NCI-H748 treated with DMSO at 0.1 percent for 48 hours (cell line): ENCODE results near the gene AK8.

Experiments used
- DNase-seq: peaks from one replicate; lab custom pipeline; 2025; lab: John Stamatoyannopoulos, UW

The AK8 gene

GRCh38 chr9:132825430-132825829, 52.7 kb downstream of the AK8 start:
- DNase-seq: no peak

GRCh38 chr9:132824951-132825350, 53.1 kb downstream of the AK8 start:
- no peak for DNase-seq

GRCh38 chr9:132824151-132824550, 53.9 kb downstream of the AK8 start:
- no peak for DNase-seq

GRCh38 chr9:132823370-132824145, 54.5 kb downstream of the AK8 start:
- DNase-seq: no peak

- DNase-seq: no peak
Measured at GRCh38 chr9:132820169-132820944, 57.7 kb downstream of the AK8 start.

GRCh38 chr9:132818588-132818987, 59.5 kb downstream of the AK8 start:
- no peak for DNase-seq

- DNase-seq: no peak
Measured at GRCh38 chr9:132814937-132815336, 63.1 kb downstream of the AK8 start.

- no peak for DNase-seq
Measured at GRCh38 chr9:132813115-132813771, 64.8 kb downstream of the AK8 start.

GRCh38 chr9:132811985-132812384, 66.1 kb downstream of the AK8 start:
- DNase-seq: no peak

- DNase-seq: no peak
Measured at GRCh38 chr9:132810314-132810713, 67.8 kb downstream of the AK8 start.

- DNase-seq: no peak
Measured at GRCh38 chr9:132809677-132810271, 68.3 kb downstream of the AK8 start.

GRCh38 chr9:132808645-132809044, 69.4 kb downstream of the AK8 start:
- DNase-seq: no peak

GRCh38 chr9:132806723-132807421, 71.2 kb downstream of the AK8 start:
- no peak for DNase-seq

- DNase-seq: no peak
Measured at GRCh38 chr9:132806306-132806705, 71.8 kb downstream of the AK8 start.

GRCh38 chr9:132804576-132805295, 73.3 kb downstream of the AK8 start:
- DNase-seq: no peak

GRCh38 chr9:132802121-132802795, 75.8 kb downstream of the AK8 start:
- no peak for DNase-seq

GRCh38 chr9:132801659-132802058, 76.4 kb downstream of the AK8 start:
- no peak for DNase-seq

GRCh38 chr9:132800038-132800648, 77.9 kb downstream of the AK8 start:
- peak; percentile 50 for DNase-seq

GRCh38 chr9:132798817-132799790, 79.0 kb downstream of the AK8 start:
- no peak for DNase-seq
